H9 (cell line): ENCODE results near the gene ZNF654. TPM values are rescaled to one million over a fixed set of nuclear protein-coding genes. Genes with fewer than 3 reads are reported as not detected.
A peak's percentile ranks its signal among the peaks of the same experiment; 100 is the strongest.

ENCODE experiments used
- DNase-seq: peaks from one replicate; pipeline ENCODE4 v3.0.0-alpha.2; 2017
- H2AFZ ChIP-seq: one replicate; pipeline ENCODE4 v1.6.1; 2013; ENCODE audit warnings: mild to moderate bottlenecking, low read length, control low read depth, moderate library complexity
- H2AK5ac ChIP-seq: 2 replicates; pipeline ENCODE4 v1.6.1; 2013; ENCODE audit warnings: low read length, control low read depth, mixed read lengths; ENCODE audit not compliant: insufficient read length
- H2BK120ac ChIP-seq: one replicate; pipeline ENCODE4 v1.6.1; 2013; ENCODE audit warnings: low read depth, mild to moderate bottlenecking, low read length, control low read depth, inconsistent platforms; ENCODE audit not compliant: poor library complexity, severe bottlenecking
- H2BK12ac ChIP-seq: 2 replicates; pipeline ENCODE4 v1.6.1; 2013; ENCODE audit warnings: low read length, control low read depth, mixed read lengths, low read depth; ENCODE audit not compliant: insufficient read length
- H2BK15ac ChIP-seq: 2 replicates; pipeline ENCODE4 v1.6.1; 2013; ENCODE audit warnings: low read depth, low read length, control low read depth
- H2BK20ac ChIP-seq: one replicate; pipeline ENCODE4 v1.6.1; 2013; ENCODE audit warnings: low read depth, mild to moderate bottlenecking, low read length, control low read depth, inconsistent platforms; ENCODE audit not compliant: poor library complexity, severe bottlenecking
- H2BK5ac ChIP-seq: 2 replicates; pipeline ENCODE4 v1.6.1; 2013; ENCODE audit warnings: low read length, control low read depth, mixed read lengths; ENCODE audit not compliant: insufficient read length
- H3K14ac ChIP-seq: 2 replicates; pipeline ENCODE4 v1.6.1; 2013; ENCODE audit warnings: low read length, control low read depth; ENCODE audit not compliant: insufficient read depth
- H3K18ac ChIP-seq: 2 replicates; pipeline ENCODE4 v1.6.1; 2013; ENCODE audit warnings: low read depth, mild to moderate bottlenecking, mixed read lengths, low read length, control low read depth; ENCODE audit not compliant: insufficient read length
- H3K23ac ChIP-seq: 2 replicates; pipeline ENCODE4 v1.6.1; 2013; ENCODE audit warnings: low read length, control low read depth, mixed read lengths, low read depth; ENCODE audit not compliant: insufficient read length
- H3K23me2 ChIP-seq: 2 replicates; pipeline ENCODE4 v1.6.1; 2013; ENCODE audit warnings: low read depth, mild to moderate bottlenecking, mixed read lengths, low read length, control low read depth; ENCODE audit not compliant: insufficient read length, poor library complexity, severe bottlenecking
- H3K27ac ChIP-seq: 2 replicates; pipeline ENCODE4 v1.5.1; 2013; ENCODE audit warnings: low read length, control low read depth, mixed read lengths, low read depth; ENCODE audit not compliant: insufficient read length
- H3K27me3 ChIP-seq: 2 replicates; pipeline ENCODE4 v1.6.1; 2013; ENCODE audit warnings: low read length, control low read depth, inconsistent platforms; ENCODE audit not compliant: insufficient read depth
- H3K4ac ChIP-seq: 2 replicates; pipeline ENCODE4 v1.6.1; 2013; ENCODE audit warnings: low read depth, mild to moderate bottlenecking, control low read depth, inconsistent platforms, low read length, moderate library complexity
- H3K4me1 ChIP-seq: 2 replicates; pipeline ENCODE4 v1.6.1; 2013; ENCODE audit warnings: low read length, control low read depth, inconsistent platforms; ENCODE audit not compliant: insufficient read depth
- H3K4me2 ChIP-seq: 2 replicates; pipeline ENCODE4 v1.6.1; 2013; ENCODE audit warnings: low read length, control low read depth, mixed read lengths; ENCODE audit not compliant: insufficient read length, insufficient read depth
- H3K56ac ChIP-seq: 2 replicates; pipeline ENCODE4 v1.6.1; 2013; ENCODE audit warnings: low read depth, mild to moderate bottlenecking, mixed read lengths, low read length, control low read depth; ENCODE audit not compliant: insufficient read length
- H3K79me1 ChIP-seq: 2 replicates; pipeline ENCODE4 v1.6.1; 2013; ENCODE audit warnings: low read depth, mild to moderate bottlenecking, moderate library complexity, low read length, control low read depth, inconsistent platforms; ENCODE audit not compliant: insufficient read depth, poor library complexity, severe bottlenecking
- H3K79me2 ChIP-seq: 2 replicates; pipeline ENCODE4 v1.6.1; 2013; ENCODE audit warnings: low read length, control low read depth, inconsistent platforms; ENCODE audit not compliant: insufficient read depth
- H3K9ac ChIP-seq: 2 replicates; pipeline ENCODE4 v1.6.1; 2013; ENCODE audit warnings: low read length, control low read depth, mixed read lengths; ENCODE audit not compliant: insufficient read length; ENCODE audit errors: extremely low read depth
- H3K9me3 ChIP-seq: one replicate; pipeline ENCODE4 v1.6.1; 2013; ENCODE audit warnings: low read depth, low read length, inconsistent platforms; ENCODE audit not compliant: control insufficient read depth
- H3T11ph ChIP-seq: one replicate; pipeline ENCODE4 v1.6.1; 2013; ENCODE audit warnings: mild to moderate bottlenecking, low read length, control low read depth, inconsistent platforms
- H4K20me1 ChIP-seq: one replicate; pipeline ENCODE4 v1.6.1; 2013; ENCODE audit not compliant: control insufficient read depth, insufficient read length, insufficient read depth
- H4K5ac ChIP-seq: 2 replicates; pipeline ENCODE4 v1.6.1; 2013; ENCODE audit warnings: low read depth, mild to moderate bottlenecking, mixed read lengths, low read length, control low read depth; ENCODE audit not compliant: insufficient read length
- H4K8ac ChIP-seq: replicated peaks from 2 replicates; pipeline ENCODE4 v1.6.1; 2013; ENCODE audit warnings: low read length, control low read depth, mixed read lengths, low read depth; ENCODE audit not compliant: insufficient read length
- H4K91ac ChIP-seq: 2 replicates; pipeline ENCODE4 v1.6.1; 2013; ENCODE audit warnings: low read depth, mild to moderate bottlenecking, moderate library complexity, mixed read lengths, low read length, control low read depth; ENCODE audit not compliant: insufficient read length
- H3K27ac Mint-ChIP-seq, 3 experiments: 2 replicates in 2 of 3; 3 replicates in 1 of 3; pipeline ENCODE4 v1.8.0; 2020 to 2021; ENCODE audit warnings: mixed read lengths in 3 of 3, mild to moderate bottlenecking in 1 of 3, moderate library complexity in 1 of 3
- H3K27me3 Mint-ChIP-seq: 2 replicates; pipeline ENCODE4 v1.8.0; 2021; ENCODE audit warnings: low read depth, mild to moderate bottlenecking, moderate library complexity, mixed read lengths
- H3K36me3 Mint-ChIP-seq, 3 experiments: 2 replicates in 2 of 3; 3 replicates in 1 of 3; pipeline ENCODE4 v1.8.0; 2020 to 2021; ENCODE audit warnings: low read depth in 3 of 3, mixed read lengths in 3 of 3; ENCODE audit not compliant: insufficient read depth in 1 of 3
- H3K4me1 Mint-ChIP-seq, 2 experiments: 2 replicates each; pipeline ENCODE4 v1.8.0; 2020; ENCODE audit warnings: mixed read lengths in 2 of 2
- H3K4me3 Mint-ChIP-seq, 2 experiments: 2 replicates in 1 of 2; 3 replicates in 1 of 2; pipeline ENCODE4 v1.8.0; 2020 to 2021; ENCODE audit warnings: mild to moderate bottlenecking in 2 of 2, mixed read lengths in 2 of 2, moderate library complexity in 1 of 2
- H3K9me3 Mint-ChIP-seq, 2 experiments: 2 replicates in 1 of 2; 3 replicates in 1 of 2; pipeline ENCODE4 v1.8.0; 2020; ENCODE audit warnings: mild to moderate bottlenecking in 2 of 2, mixed read lengths in 2 of 2, moderate library complexity in 1 of 2
- WGBS: extraction: QIAGEN DNeasy Blood & Tissue Kit; methylation state at CpG from one replicate; pipeline ENCODE4 v1.1.7; 2013; ENCODE audit warnings: missing lambda C conversion rate, low lambda C conversion rate, mixed read lengths; ENCODE audit not compliant: insufficient read length; ENCODE audit errors: extremely low coverage; 5-methylcytosine and 5-hydroxymethylcytosine counted together
- total RNA-seq: library from RNA; stranded (reverse); gene quantifications from 2 replicates; pipeline ENCODE4 v1.2.1, GENCODE V29; 2021
- TF ChIP-seq, protein P1 (sequence below): fragments of 200-600 bp; sonication (generic); conservative IDR thresholded peaks from 3 replicates; pipeline ENCODE4 v1.8.0; 2021; ENCODE audit warnings: antibody characterized with exemption, mild to moderate bottlenecking

Gene ZNF654
- total RNA-seq, 1 experiment from 2014 or later: 8.7 TPM

- Histone ChIP-seq H3K27me3 (no peaks in the 10 kb centered on the region), H2AFZ (no peak overlapping the region), H2AK5ac (no peak overlapping the region), H3K4ac (no peak overlapping the region), H3K56ac (no peak overlapping the region), H3K9me3 (no peaks in the 10 kb centered on the region), H4K20me1 (no peaks in the 10 kb centered on the region), H2BK15ac (no peak overlapping the region), H3K79me2 (no peaks in the 10 kb centered on the region; the same call in 1 of the 2 replicates), H4K8ac (no peak overlapping the region), H3K4me2 (peak overlapping the region; percentile 88), H3K79me1 (no peaks in the 10 kb centered on the region), H4K91ac (no peak overlapping the region), H4K5ac (no peak overlapping the region), H3K14ac (peak overlapping the region; percentile 39; the same call in 1 of the 2 replicates), H2BK12ac (no peak overlapping the region), H2BK20ac (no peak overlapping the region), H2BK120ac (no peak overlapping the region), H3K27ac (no peak overlapping the region), H3K23ac (no peak overlapping the region), H3K18ac (no peak overlapping the region), H3K9ac (peak overlapping the region; percentile 56), H3K4me1 (no peaks in the 10 kb centered on the region), H2BK5ac (no peak overlapping the region), H3K23me2 (peaks cover 13% of the 10 kb centered on the region), H3T11ph (no peak overlapping the region)
- no CpG with 5 or more reads among the region's 45 CpGs for WGBS
- peaks cover 20 to 21% of the 10 kb centered on the region in 2 experiments for H3K4me1 Mint-ChIP-seq
- DNase-seq: no peak
- TF ChIP-seq, protein P1, sequence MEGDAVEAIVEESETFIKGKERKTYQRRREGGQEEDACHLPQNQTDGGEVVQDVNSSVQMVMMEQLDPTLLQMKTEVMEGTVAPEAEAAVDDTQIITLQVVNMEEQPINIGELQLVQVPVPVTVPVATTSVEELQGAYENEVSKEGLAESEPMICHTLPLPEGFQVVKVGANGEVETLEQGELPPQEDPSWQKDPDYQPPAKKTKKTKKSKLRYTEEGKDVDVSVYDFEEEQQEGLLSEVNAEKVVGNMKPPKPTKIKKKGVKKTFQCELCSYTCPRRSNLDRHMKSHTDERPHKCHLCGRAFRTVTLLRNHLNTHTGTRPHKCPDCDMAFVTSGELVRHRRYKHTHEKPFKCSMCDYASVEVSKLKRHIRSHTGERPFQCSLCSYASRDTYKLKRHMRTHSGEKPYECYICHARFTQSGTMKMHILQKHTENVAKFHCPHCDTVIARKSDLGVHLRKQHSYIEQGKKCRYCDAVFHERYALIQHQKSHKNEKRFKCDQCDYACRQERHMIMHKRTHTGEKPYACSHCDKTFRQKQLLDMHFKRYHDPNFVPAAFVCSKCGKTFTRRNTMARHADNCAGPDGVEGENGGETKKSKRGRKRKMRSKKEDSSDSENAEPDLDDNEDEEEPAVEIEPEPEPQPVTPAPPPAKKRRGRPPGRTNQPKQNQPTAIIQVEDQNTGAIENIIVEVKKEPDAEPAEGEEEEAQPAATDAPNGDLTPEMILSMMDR: no peak
- peaks cover 0 to 1% of the 10 kb centered on the region in 2 experiments; a peak in 2 of 5 replicates for H3K9me3 Mint-ChIP-seq
- peak overlapping the region; percentile 70 to 96 (median 88) for H3K27ac Mint-ChIP-seq
- H3K36me3 Mint-ChIP-seq: peaks cover 6 to 28% (median 23%) of the 10 kb centered on the region in 3 experiments; a peak in 5 of 7 replicates
- H3K27me3 Mint-ChIP-seq: no peaks in the 10 kb centered on the region
- H3K4me3 Mint-ChIP-seq: peak overlapping the region; percentile 96 to 98
Measured at GRCh38 chr3:88059380-88060170, 520 bp downstream of the ZNF654 start.
